IMR-90 (cell line): Measurements from ENCODE around the gene ROR2. TPM values are rescaled to one million over a fixed set of nuclear protein-coding genes. Genes with fewer than 3 reads are reported as not detected.
A peak's percentile ranks its signal among the peaks of the same experiment; 100 is the strongest.

ENCODE experiments used
- ATAC-seq: fragments of 200-7000 bp; cut with Tn5 transposase; 2 replicates; pipeline ENCODE4 v1.9.1; 2020; ENCODE audit warnings: low read depth, mild to moderate bottlenecking, moderate library complexity
- BruUV-seq: library from RNA; stranded (reverse); fragments of 400-500 nt; replicated peaks from 2 replicates; lab custom pipeline; 2021; lab: Mats Ljungman, UMichigan
- CTCF ChIA-PET: fragments of 300-600 bp; formaldehyde crosslinking; extraction: SDS; loops from one replicate; lab custom pipeline; 2021; ENCODE audit warnings: antibody characterized with exemption; lab: Yijun Ruan, JAX
- POLR2A ChIA-PET: fragments of 300-600 bp; sonication (Branson Sonifier 250); formaldehyde crosslinking; loops from one replicate; lab custom pipeline; 2022; ENCODE audit warnings: antibody characterized with exemption; ENCODE audit not compliant: unreplicated experiment; lab: Charles Lee
- DNase-seq: peaks from one replicate; pipeline ENCODE4 v3.0.0; 2013
- H2AFZ ChIP-seq: replicated peaks from 2 replicates; pipeline ENCODE3; 2013; ENCODE audit warnings: low read length, mild to moderate bottlenecking; ENCODE audit not compliant: poor library complexity
- H2AK5ac ChIP-seq: 2 replicates; pipeline ENCODE4 v1.6.1; 2013; ENCODE audit warnings: low read depth, low read length, inconsistent platforms
- H2AK9ac ChIP-seq: replicated peaks from 2 replicates; pipeline ENCODE3; 2013; ENCODE audit warnings: mild to moderate bottlenecking, low read depth, low read length, moderate library complexity; ENCODE audit not compliant: poor library complexity
- H2BK120ac ChIP-seq: 2 replicates; pipeline ENCODE4 v1.6.1; 2013; ENCODE audit warnings: low read depth, low read length, inconsistent platforms
- H2BK15ac ChIP-seq: 3 replicates; pipeline ENCODE4 v1.6.1; 2013; ENCODE audit warnings: low read depth, low read length, inconsistent platforms
- H2BK20ac ChIP-seq: 2 replicates; pipeline ENCODE4 v1.6.1; 2013; ENCODE audit warnings: low read depth, mild to moderate bottlenecking, inconsistent platforms, low read length, moderate library complexity
- H2BK5ac ChIP-seq: 2 replicates; pipeline ENCODE4 v1.6.1; 2013; ENCODE audit warnings: mild to moderate bottlenecking, low read depth, low read length, inconsistent platforms; ENCODE audit not compliant: poor library complexity, severe bottlenecking
- H3K14ac ChIP-seq: replicated peaks from 2 replicates; pipeline ENCODE4 v1.6.1; 2013; ENCODE audit warnings: low read depth, low read length, inconsistent platforms
- H3K18ac ChIP-seq: 2 replicates; pipeline ENCODE4 v1.6.1; 2013; ENCODE audit warnings: low read depth, low read length, control low read depth
- H3K23ac ChIP-seq: 2 replicates; pipeline ENCODE4 v1.6.1; 2013; ENCODE audit warnings: low read depth, low read length, inconsistent platforms
- H3K27ac ChIP-seq: 2 replicates; pipeline ENCODE4 v1.5.1; 2013; ENCODE audit warnings: mild to moderate bottlenecking, control low read depth, low read length; ENCODE audit not compliant: insufficient read depth
- H3K27me3 ChIP-seq: 2 replicates; pipeline ENCODE4 v1.6.1; 2013; ENCODE audit warnings: low read length; ENCODE audit not compliant: control insufficient read depth, insufficient read depth
- H3K36me3 ChIP-seq: 2 replicates; pipeline ENCODE4 v1.6.1; 2013; ENCODE audit warnings: low read length, mixed read lengths; ENCODE audit not compliant: control insufficient read depth, insufficient read depth
- H3K4ac ChIP-seq: 2 replicates; pipeline ENCODE4 v1.6.1; 2013; ENCODE audit warnings: low read depth, low read length, inconsistent platforms
- H3K4me1 ChIP-seq: 2 replicates; pipeline ENCODE4 v1.6.1; 2013; ENCODE audit warnings: low read length, mixed read lengths; ENCODE audit not compliant: control insufficient read depth, insufficient read depth
- H3K4me2 ChIP-seq: 2 replicates; pipeline ENCODE4 v1.6.1; 2013; ENCODE audit warnings: low read depth, mild to moderate bottlenecking, control low read depth, low read length, moderate library complexity
- H3K4me3 ChIP-seq: 2 replicates; pipeline ENCODE4 v1.5.1; 2013; ENCODE audit warnings: low read depth, mild to moderate bottlenecking, control low read depth, low read length, moderate library complexity; ENCODE audit not compliant: insufficient read depth
- H3K56ac ChIP-seq: 2 replicates; pipeline ENCODE4 v1.6.1; 2013; ENCODE audit warnings: low read length, inconsistent platforms; ENCODE audit not compliant: insufficient read depth; ENCODE audit errors: extremely low read depth
- H3K79me1 ChIP-seq, 2 experiments: 2 replicates each; pipeline ENCODE4 v1.6.1; 2013; ENCODE audit warnings: low read length in 2 of 2, inconsistent platforms in 1 of 2, low read depth in 1 of 2
- H3K9ac ChIP-seq: 2 replicates; pipeline ENCODE4 v1.6.1; 2013; ENCODE audit warnings: low read depth, low read length, control low read depth
- H3K9me1 ChIP-seq: 2 replicates; pipeline ENCODE4 v1.6.1; 2013; ENCODE audit warnings: low read length, inconsistent platforms; ENCODE audit not compliant: insufficient read depth
- H3K9me3 ChIP-seq: 2 replicates; pipeline ENCODE4 v1.6.1; 2013; ENCODE audit warnings: low read length; ENCODE audit not compliant: control insufficient read depth, insufficient read depth
- H4K20me1 ChIP-seq: 2 replicates; pipeline ENCODE4 v1.6.1; 2013; ENCODE audit warnings: low read length, inconsistent platforms; ENCODE audit not compliant: insufficient read depth
- H4K5ac ChIP-seq: 2 replicates; pipeline ENCODE4 v1.6.1; 2013; ENCODE audit warnings: mild to moderate bottlenecking, low read depth, low read length, control low read depth
- H4K8ac ChIP-seq, 2 experiments: 2 replicates each; pipeline ENCODE4 v1.6.1; 2013; ENCODE audit warnings: low read depth in 2 of 2, low read length in 2 of 2, control low read depth in 1 of 2, inconsistent platforms in 1 of 2
- H4K91ac ChIP-seq: 2 replicates; pipeline ENCODE4 v1.6.1; 2013; ENCODE audit warnings: low read depth, low read length, inconsistent platforms; ENCODE audit not compliant: insufficient read depth
- BHLHE40 ChIP-seq: fragments of 150-350 bp; IDR thresholded peaks from 2 replicates; pipeline ENCODE4 v1.6.1; 2016; ENCODE audit warnings: mild to moderate bottlenecking, low read depth, low read length
- CEBPB ChIP-seq: IDR thresholded peaks from 2 replicates; pipeline ENCODE4 v1.6.1; 2012; ENCODE audit warnings: low read depth, low read length, improper control_type of control experiment
- CHD1 ChIP-seq: IDR thresholded peaks from 2 replicates; pipeline ENCODE4 v1.6.1; 2012; ENCODE audit warnings: low read depth, low read length, improper control_type of control experiment
- FOS ChIP-seq: fragments of 150-350 bp; IDR thresholded peaks from 2 replicates; pipeline ENCODE4 v1.6.1; 2016; ENCODE audit warnings: low read depth, low read length
- MAFK ChIP-seq: IDR thresholded peaks from 2 replicates; pipeline ENCODE4 v1.6.1; 2012; ENCODE audit warnings: low read depth, low read length, improper control_type of control experiment
- MAZ ChIP-seq: IDR thresholded peaks from 2 replicates; pipeline ENCODE4 v1.6.1; 2012; ENCODE audit warnings: low read depth, mild to moderate bottlenecking, low read length, improper control_type of control experiment, moderate library complexity, borderline replicate concordance
- NFE2L2 ChIP-seq: fragments of 150-350 bp; IDR thresholded peaks from 2 replicates; pipeline ENCODE4 v1.6.1; 2016; ENCODE audit warnings: low read depth, mild to moderate bottlenecking, low read length
- POLR2A ChIP-seq: IDR thresholded peaks from 2 replicates; pipeline ENCODE4 v1.6.1; 2012; ENCODE audit warnings: mild to moderate bottlenecking, low read depth, low read length
- RAD21 ChIP-seq: IDR thresholded peaks from 2 replicates; pipeline ENCODE4 v1.6.1; 2012; ENCODE audit warnings: low read length, improper control_type of control experiment
- RCOR1 ChIP-seq: IDR thresholded peaks from 2 replicates; pipeline ENCODE4 v1.6.1; 2012; ENCODE audit warnings: mild to moderate bottlenecking, low read length, improper control_type of control experiment; ENCODE audit not compliant: insufficient replicate concordance
- RFX5 ChIP-seq: IDR thresholded peaks from 2 replicates; pipeline ENCODE4 v1.8.0; 2012; ENCODE audit warnings: low read depth, mild to moderate bottlenecking, low read length, moderate library complexity
- WGBS, 2 experiments: methylation state at CpG; one replicate each; pipeline versions ENCODE4 v1.1.5 to v1.1.7; 2013; ENCODE audit warnings: missing lambda C conversion rate in 2 of 2; ENCODE audit not compliant: insufficient read length in 1 of 2; ENCODE audit errors: extremely low coverage in 2 of 2; 5-methylcytosine and 5-hydroxymethylcytosine counted together
- dilution Hi-C: fragments of 300-500 bp; cut with HindIII; formaldehyde crosslinking; loops from one replicate; pipeline ENCODE4 v1.14.3; 2018; ENCODE audit warnings: low sequenced_read_pairs; ENCODE audit not compliant: unreplicated experiment
- in situ Hi-C: fragments of 300-500 bp; cut with MboI; formaldehyde crosslinking; loops from 3 replicates; pipeline ENCODE4 v1.14.3; 2019; ENCODE audit warnings: low sequenced_read_pairs, inconsistent platforms, mixed read lengths
- intact Hi-C: fragments of 100-400 bp; cut with micrococcal nuclease; formaldehyde crosslinking; loops from 2 replicates; pipeline ENCODE4 v1.10.0; 2022
- polyA plus RNA-seq, 3 experiments: library from polyadenylated mRNA; depleted of rRNA; stranded (reverse); fragments of >200 nt; gene quantifications; 2 replicates each; pipeline ENCODE4 v1.2.3, GENCODE V29; 2012; ENCODE audit warnings: low replicate concordance in 1 of 3
- total RNA-seq: library from RNA; depleted of rRNA; stranded (reverse); fragments of >200 nt; gene quantifications from 2 replicates; pipeline ENCODE4 v1.2.3, GENCODE V29; 2012
- TF ChIP-seq, protein P1 (sequence below): conservative IDR thresholded peaks from 2 replicates; pipeline ENCODE4 v1.5.1; 2012; ENCODE audit warnings: mild to moderate bottlenecking, low read depth, low read length, improper control_type of control experiment
- TF ChIP-seq, protein P2 (sequence below): fragments of 150-350 bp; IDR thresholded peaks from 2 replicates; pipeline ENCODE4 v1.6.1; 2016; ENCODE audit warnings: low read depth, mild to moderate bottlenecking, low read length, moderate library complexity, borderline replicate concordance
- TF ChIP-seq, protein P3 (sequence below): fragments of 150-350 bp; IDR thresholded peaks from 2 replicates; pipeline ENCODE4 v1.6.1; 2017; ENCODE audit warnings: mild to moderate bottlenecking, antibody characterized with exemption, low read length, low read depth

Gene ROR2
- total and polyA plus RNA-seq, 2 of the 4 experiments (the other 2 are of a cell fraction): 2.3 to 4.8 TPM

DNA sequence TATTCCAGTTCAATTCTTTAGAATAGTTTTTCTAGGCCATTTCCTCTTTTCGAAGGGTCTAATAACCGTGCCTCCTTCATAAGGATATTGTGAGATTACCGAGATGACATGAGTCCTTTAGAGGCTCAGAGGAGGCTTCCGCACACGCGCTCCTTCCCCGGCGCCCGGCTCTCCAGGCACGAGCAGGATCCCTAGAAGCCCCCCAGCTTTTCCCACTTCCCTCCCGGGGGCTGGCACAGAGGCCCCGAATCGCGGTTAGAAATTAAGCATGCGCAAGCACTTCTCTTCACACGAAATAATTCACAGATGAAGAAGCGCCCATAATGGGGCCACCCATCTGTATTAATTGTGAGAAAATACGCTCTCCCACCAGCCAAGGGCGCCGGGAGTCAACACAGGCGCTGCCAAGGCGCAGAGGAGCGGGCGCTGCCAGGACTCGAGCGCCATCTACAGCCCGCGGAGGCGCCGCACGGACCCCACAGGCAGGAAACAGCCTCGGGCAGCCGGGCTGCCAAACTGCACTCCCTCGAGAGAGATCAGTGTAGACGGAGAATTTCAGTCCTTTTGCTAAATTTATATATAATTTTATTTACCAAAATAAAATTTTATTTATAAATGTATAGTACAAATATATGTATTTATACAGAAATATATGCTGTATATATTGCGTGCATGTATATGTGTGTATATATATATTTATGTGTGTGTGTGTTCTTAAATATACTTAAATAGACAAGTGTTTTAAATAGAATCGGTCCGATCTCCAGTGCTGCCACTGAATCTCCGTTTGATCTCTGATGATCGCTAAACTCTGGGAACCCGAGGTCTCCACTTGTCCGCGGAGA, 268.3 kb downstream of the ROR2 start:
- no peak overlapping the region for H4K91ac ChIP-seq
- H3K4me1 ChIP-seq: peaks cover 11% of the 10 kb centered on the region
- H2AFZ ChIP-seq: peak overlapping the region; percentile 79
- CTCF ChIA-PET: interaction anchor here (0.6 kb wide), 1 partner anchor 425 kb away, joined by 3 read pairs; no protein-coding TSS in a partner anchor
- H3K14ac ChIP-seq: no peak overlapping the region
- no peak overlapping the region; the same call in 1 of the 2 replicates for H2AK5ac ChIP-seq
- no peak overlapping the region for H3K56ac ChIP-seq
- H2BK20ac ChIP-seq: no peak overlapping the region
- in situ Hi-C loops (loop anchor here (5.0 kb wide), 1 partner anchor 764 kb away; no protein-coding TSS in a partner anchor), intact Hi-C loops (loop anchor here (1.0 to 2.0 kb wide), 3 partner anchors 260 to 767 kb away; no protein-coding TSS in a partner anchor), dilution Hi-C loops (no loop called here)
- ATAC-seq: peak; percentile 89
- no peaks in the 10 kb centered on the region for H3K9me3 ChIP-seq
- POLR2A ChIA-PET: no interaction called here
- H2AK9ac ChIP-seq: peak overlapping the region; percentile 51
- no peak overlapping the region for H3K18ac ChIP-seq
- no peak overlapping the region; the same call in 1 of the 2 replicates for H2BK120ac ChIP-seq
- no peaks in the 10 kb centered on the region for H3K9me1 ChIP-seq
- H4K5ac ChIP-seq: no peak overlapping the region
- no peak overlapping the region for H3K27ac ChIP-seq
- H3K4me3 ChIP-seq: no peak overlapping the region
- no peak overlapping the region for H2BK15ac ChIP-seq
- H3K36me3 ChIP-seq: no peaks in the 10 kb centered on the region
- BruUV-seq: no TSS peak
- H3K27me3 ChIP-seq: no peaks in the 10 kb centered on the region
- no peak overlapping the region for H3K4ac ChIP-seq
- no peaks in the 10 kb centered on the region for H4K20me1 ChIP-seq
- no peaks in the 10 kb centered on the region for H3K79me1 ChIP-seq
- H2BK5ac ChIP-seq: no peak overlapping the region
- peak; percentile 64 for DNase-seq
- no peak overlapping the region for H3K23ac ChIP-seq
- WGBS, 2 experiments: no CpG with 5 or more reads among the region's 43 CpGs
- H4K8ac ChIP-seq: peak overlapping the region in 1 of 2 experiments; percentile 5; a peak in 1 of 4 replicates
- H3K9ac ChIP-seq: no peak overlapping the region
- H3K4me2 ChIP-seq: no peak overlapping the region
- TF ChIP-seq RAD21: peak; percentile 94
- no peak for TF ChIP-seq RFX5
- TF ChIP-seq, protein P1, sequence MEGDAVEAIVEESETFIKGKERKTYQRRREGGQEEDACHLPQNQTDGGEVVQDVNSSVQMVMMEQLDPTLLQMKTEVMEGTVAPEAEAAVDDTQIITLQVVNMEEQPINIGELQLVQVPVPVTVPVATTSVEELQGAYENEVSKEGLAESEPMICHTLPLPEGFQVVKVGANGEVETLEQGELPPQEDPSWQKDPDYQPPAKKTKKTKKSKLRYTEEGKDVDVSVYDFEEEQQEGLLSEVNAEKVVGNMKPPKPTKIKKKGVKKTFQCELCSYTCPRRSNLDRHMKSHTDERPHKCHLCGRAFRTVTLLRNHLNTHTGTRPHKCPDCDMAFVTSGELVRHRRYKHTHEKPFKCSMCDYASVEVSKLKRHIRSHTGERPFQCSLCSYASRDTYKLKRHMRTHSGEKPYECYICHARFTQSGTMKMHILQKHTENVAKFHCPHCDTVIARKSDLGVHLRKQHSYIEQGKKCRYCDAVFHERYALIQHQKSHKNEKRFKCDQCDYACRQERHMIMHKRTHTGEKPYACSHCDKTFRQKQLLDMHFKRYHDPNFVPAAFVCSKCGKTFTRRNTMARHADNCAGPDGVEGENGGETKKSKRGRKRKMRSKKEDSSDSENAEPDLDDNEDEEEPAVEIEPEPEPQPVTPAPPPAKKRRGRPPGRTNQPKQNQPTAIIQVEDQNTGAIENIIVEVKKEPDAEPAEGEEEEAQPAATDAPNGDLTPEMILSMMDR: peak; percentile 90
- no peak for TF ChIP-seq CEBPB
- TF ChIP-seq, protein P2, sequence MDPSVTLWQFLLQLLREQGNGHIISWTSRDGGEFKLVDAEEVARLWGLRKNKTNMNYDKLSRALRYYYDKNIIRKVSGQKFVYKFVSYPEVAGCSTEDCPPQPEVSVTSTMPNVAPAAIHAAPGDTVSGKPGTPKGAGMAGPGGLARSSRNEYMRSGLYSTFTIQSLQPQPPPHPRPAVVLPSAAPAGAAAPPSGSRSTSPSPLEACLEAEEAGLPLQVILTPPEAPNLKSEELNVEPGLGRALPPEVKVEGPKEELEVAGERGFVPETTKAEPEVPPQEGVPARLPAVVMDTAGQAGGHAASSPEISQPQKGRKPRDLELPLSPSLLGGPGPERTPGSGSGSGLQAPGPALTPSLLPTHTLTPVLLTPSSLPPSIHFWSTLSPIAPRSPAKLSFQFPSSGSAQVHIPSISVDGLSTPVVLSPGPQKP: no peak
- no peak for TF ChIP-seq RCOR1
- TF ChIP-seq, protein P3, sequence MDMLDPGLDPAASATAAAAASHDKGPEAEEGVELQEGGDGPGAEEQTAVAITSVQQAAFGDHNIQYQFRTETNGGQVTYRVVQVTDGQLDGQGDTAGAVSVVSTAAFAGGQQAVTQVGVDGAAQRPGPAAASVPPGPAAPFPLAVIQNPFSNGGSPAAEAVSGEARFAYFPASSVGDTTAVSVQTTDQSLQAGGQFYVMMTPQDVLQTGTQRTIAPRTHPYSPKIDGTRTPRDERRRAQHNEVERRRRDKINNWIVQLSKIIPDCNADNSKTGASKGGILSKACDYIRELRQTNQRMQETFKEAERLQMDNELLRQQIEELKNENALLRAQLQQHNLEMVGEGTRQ: no peak
- TF ChIP-seq BHLHE40: no peak
- TF ChIP-seq MAFK: no peak
- TF ChIP-seq CHD1: no peak
- TF ChIP-seq MAZ: peak; percentile 23; the same call in 1 of the 2 replicates
- TF ChIP-seq POLR2A: no peak
- no peak for TF ChIP-seq FOS
- TF ChIP-seq NFE2L2: no peak
